HG03378 (cell line): ENCODE data around the gene DUS3L.
A peak's percentile ranks its signal among the peaks of the same experiment; 100 is the strongest.

Experiments
- ATAC-seq: cut with Tn5 transposase; IDR thresholded peaks from one replicate; pipeline ENCODE4 v1.9.1; 2021; ENCODE audit warnings: mild to moderate bottlenecking, moderate library complexity; ENCODE audit not compliant: unreplicated experiment

Gene DUS3L

GRCh38 chr19:5790559-5791520 lies at the start of gene DUS3L:
Gene DUS3L (minus strand): TSS chr19:5791163. CDS start chr19:5791141, 22 bp downstream.
- ATAC-seq = peak; percentile 86

GRCh38 chr19:5839065-5840017 lies 48.4 kb upstream of the DUS3L start, which contains the start of gene FUT6:
Gene FUT6 (minus strand): TSS chr19:5839702. CDS start chr19:5832567, 7,135 bp downstream.
- ATAC-seq = no peak

- no peak for ATAC-seq
Observed at GRCh38 chr19:5838353-5839064, 47.5 kb upstream of the DUS3L start.

- ATAC-seq = no peak
Observed at GRCh38 chr19:5837761-5838352, 46.9 kb upstream of the DUS3L start.

- no peak for ATAC-seq
Observed at GRCh38 chr19:5832527-5833216, 41.7 kb upstream of the DUS3L start.

- no peak for ATAC-seq
Observed at GRCh38 chr19:5832061-5832460, 41.1 kb upstream of the DUS3L start.

GRCh38 chr19:5831159-5831558 lies 40.2 kb upstream of the DUS3L start:
- ATAC-seq = no peak

- ATAC-seq = no peak
Observed at GRCh38 chr19:5829567-5830310, 38.8 kb upstream of the DUS3L start.

- ATAC-seq = no peak
Observed at GRCh38 chr19:5828661-5829566, 38.0 kb upstream of the DUS3L start.

GRCh38 chr19:5827891-5828660 lies 37.1 kb upstream of the DUS3L start:
- peak; percentile 56 for ATAC-seq

- ATAC-seq = no peak
Observed at GRCh38 chr19:5827342-5827890, 36.5 kb upstream of the DUS3L start.

- no peak for ATAC-seq
Observed at GRCh38 chr19:5826531-5827341, 35.8 kb upstream of the DUS3L start.

GRCh38 chr19:5825178-5825577 lies 34.2 kb upstream of the DUS3L start:
- no peak for ATAC-seq

GRCh38 chr19:5824751-5825150 lies 33.8 kb upstream of the DUS3L start:
- ATAC-seq = no peak

GRCh38 chr19:5823579-5824281 lies 32.8 kb upstream of the DUS3L start:
- ATAC-seq = no peak
